ENCODE data around the gene BUB1B. TPM values are rescaled to one million over a fixed set of nuclear protein-coding genes. Genes with fewer than 3 reads are reported as not detected.

BUB1B gene
- total RNA-seq, 1 donor from 2014 or later, result 73.1 TPM

DNA sequence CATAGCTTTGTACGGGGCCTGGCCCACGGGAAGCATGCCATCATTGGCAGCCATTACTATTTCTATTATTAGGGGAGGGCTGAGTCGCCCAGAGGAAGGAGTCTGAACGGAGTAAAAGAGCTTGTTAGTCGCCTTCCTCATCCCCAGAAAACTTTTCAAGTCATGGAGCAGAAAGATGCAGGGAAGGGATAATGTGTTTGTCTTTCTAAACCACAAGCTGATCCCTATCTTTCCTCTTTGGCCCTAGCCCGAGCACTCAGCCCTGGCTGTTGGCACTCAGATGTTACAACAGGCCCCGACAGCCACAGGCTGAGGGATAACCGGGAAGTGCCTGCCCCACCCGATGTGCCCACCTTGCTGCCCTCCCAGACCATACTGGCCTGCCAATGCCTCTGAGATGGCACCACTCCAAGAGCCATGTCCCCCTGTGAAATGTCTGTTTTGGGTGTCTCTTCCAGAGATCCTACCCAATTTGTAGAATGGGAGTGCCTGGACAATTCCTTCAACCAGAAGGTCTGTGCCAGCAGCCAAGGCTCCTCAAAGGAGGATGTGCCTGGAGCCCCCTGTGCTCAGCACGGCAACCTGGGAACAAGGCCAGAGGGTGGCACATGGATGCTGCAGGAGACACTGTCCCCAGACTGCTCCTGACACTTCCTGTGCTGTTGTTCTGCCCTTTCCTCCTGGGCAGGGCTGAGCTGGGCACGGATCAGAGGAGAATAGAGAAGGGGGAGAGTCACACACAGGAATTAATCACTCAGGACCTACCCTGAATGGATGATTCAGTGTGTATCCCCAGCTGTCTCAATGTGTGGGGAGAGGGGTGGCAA is 88.8 kb downstream of the BUB1B start:
- intact Hi-C loops (cut with micrococcal nuclease), result no loop called here
- DNase-seq (ENCODE audit: low spot score), result no peak
- Mint-ChIP-seq H3K36me3 (ENCODE audit: low read depth) (no peaks in the 10 kb centered on the region), H3K4me1 (ENCODE audit: low read depth) (peaks cover 4% of the 10 kb centered on the region), H3K4me3 (ENCODE audit: low read depth) (no peak overlapping the region), H3K9me3 (no peaks in the 10 kb centered on the region), H3K27me3 (ENCODE audit: low read depth) (peaks cover 41% of the 10 kb centered on the region), H3K27ac (no peak overlapping the region)

DNA sequence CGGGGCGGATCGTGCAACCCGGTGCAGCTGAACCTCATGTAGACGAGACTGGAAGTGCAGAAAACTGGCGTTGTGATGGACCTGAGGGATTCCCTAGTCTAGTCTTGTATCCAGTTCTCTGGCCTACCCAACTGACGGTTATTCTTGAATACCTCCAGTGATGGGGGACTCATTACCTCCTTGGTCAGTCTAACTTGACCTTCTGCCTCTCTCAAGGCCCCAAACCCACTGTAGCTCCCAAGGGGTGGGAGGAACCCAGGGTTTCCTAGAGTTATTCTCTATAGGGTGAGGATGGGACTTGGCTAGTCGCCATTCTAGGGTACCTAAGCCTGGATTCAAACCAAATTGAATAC is 89.4 kb downstream of the BUB1B start:
- peaks cover 46% of the 10 kb centered on the region for H3K27me3 Mint-ChIP-seq (ENCODE audit: low read depth)
- intact Hi-C loops (cut with micrococcal nuclease), result no loop called here
- H3K4me3 Mint-ChIP-seq (ENCODE audit: low read depth), result no peak overlapping the region
- no peaks in the 10 kb centered on the region for H3K36me3 Mint-ChIP-seq (ENCODE audit: low read depth)
- DNase-seq (ENCODE audit: low spot score), result no peak
- H3K9me3 Mint-ChIP-seq, result no peaks in the 10 kb centered on the region
- peaks cover 4% of the 10 kb centered on the region for H3K4me1 Mint-ChIP-seq (ENCODE audit: low read depth)
- H3K27ac Mint-ChIP-seq, result no peak overlapping the region

DNA sequence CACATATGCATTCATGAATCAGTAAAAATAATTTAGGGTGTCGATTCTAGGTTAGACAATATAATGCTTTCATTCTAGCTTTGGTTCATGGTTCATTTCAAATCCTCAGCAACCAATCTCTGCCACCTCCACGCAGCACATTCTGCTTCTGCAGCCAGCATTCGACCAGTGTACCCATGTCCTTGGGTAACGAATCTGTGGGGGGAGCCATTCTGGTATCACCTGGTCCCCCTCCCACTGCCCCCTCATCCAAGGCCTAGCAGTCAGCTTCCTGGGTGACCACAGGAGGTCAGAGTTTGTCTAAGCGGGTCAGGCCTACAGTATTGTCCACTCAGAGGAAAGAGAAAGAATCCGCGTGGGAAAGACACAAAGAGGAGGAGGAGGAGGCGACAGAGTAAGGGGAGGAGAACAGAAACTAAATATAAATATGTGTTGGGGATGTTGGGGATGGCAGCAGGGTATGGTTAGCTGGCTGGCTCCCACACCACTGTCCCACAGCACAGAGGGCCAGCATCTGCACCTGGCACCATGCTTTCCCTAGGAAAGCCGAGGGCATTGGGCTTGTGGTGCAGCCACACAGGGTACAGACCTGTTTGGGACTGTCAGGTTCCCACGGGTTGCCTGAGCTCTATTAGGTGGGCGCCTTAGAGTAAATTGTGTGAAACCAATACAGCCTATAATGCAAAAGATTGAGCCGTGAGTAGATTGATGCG is 90.1 kb downstream of the BUB1B start:
- Mint-ChIP-seq H3K27me3 (ENCODE audit: low read depth) (peaks cover 49% of the 10 kb centered on the region), H3K4me3 (ENCODE audit: low read depth) (peak overlapping the region; percentile 43), H3K9me3 (no peaks in the 10 kb centered on the region), H3K4me1 (ENCODE audit: low read depth) (peaks cover 4% of the 10 kb centered on the region), H3K36me3 (ENCODE audit: low read depth) (no peaks in the 10 kb centered on the region), H3K27ac (no peak overlapping the region)
- intact Hi-C loops (cut with micrococcal nuclease), result no loop called here
- no peak for DNase-seq (ENCODE audit: low spot score)

DNA sequence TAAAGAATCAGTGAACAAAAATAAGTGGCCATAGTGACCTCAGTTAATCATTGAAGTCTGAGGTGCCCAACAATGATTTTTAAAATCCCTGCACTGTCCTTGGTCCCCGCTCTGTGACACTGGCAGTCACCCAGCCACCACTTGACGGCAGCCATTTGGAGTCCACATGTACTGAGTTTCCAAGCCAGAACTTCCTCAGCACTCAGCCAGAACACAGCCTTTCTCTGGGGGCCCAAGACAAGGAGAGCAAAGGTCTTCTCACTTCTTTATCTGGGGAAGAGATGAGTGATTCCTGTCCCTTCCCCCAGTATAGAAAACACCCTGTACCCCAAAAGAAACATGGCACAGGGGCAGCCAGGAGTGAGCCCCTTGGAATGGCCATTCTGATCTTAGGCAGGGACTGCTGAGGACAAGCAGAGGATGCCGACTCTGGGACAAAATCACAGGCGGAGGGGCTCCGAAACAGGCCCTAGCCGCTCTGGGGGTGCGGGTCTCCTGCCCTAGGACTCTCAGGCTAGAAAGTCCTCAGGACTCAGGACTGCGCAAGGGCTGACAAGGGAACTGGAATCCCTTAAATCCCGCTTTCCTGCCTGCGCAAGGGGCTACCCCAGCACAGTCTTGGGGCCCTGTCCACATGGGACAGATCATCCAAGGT is 90.7 kb downstream of the BUB1B start:
- peaks cover 4% of the 10 kb centered on the region for H3K4me1 Mint-ChIP-seq (ENCODE audit: low read depth)
- peaks cover 49% of the 10 kb centered on the region for H3K27me3 Mint-ChIP-seq (ENCODE audit: low read depth)
- DNase-seq (ENCODE audit: low spot score), result no peak
- H3K9me3 Mint-ChIP-seq, result no peaks in the 10 kb centered on the region
- H3K27ac Mint-ChIP-seq, result no peak overlapping the region
- intact Hi-C loops (cut with micrococcal nuclease), result no loop called here
- H3K36me3 Mint-ChIP-seq (ENCODE audit: low read depth), result no peaks in the 10 kb centered on the region
- H3K4me3 Mint-ChIP-seq (ENCODE audit: low read depth), result peak overlapping the region; percentile 43

GRCh38 chr15:40252141-40252437 is 91.2 kb downstream of the BUB1B start:
- H3K4me3 Mint-ChIP-seq (ENCODE audit: low read depth), result no peak overlapping the region
- peaks cover 49% of the 10 kb centered on the region for H3K27me3 Mint-ChIP-seq (ENCODE audit: low read depth)
- no peak overlapping the region for H3K27ac Mint-ChIP-seq
- no peaks in the 10 kb centered on the region for H3K9me3 Mint-ChIP-seq
- no peaks in the 10 kb centered on the region for H3K36me3 Mint-ChIP-seq (ENCODE audit: low read depth)
- H3K4me1 Mint-ChIP-seq (ENCODE audit: low read depth), result peaks cover 4% of the 10 kb centered on the region
- no peak for DNase-seq (ENCODE audit: low spot score)
- intact Hi-C loops (cut with micrococcal nuclease), result no loop called here

DNA sequence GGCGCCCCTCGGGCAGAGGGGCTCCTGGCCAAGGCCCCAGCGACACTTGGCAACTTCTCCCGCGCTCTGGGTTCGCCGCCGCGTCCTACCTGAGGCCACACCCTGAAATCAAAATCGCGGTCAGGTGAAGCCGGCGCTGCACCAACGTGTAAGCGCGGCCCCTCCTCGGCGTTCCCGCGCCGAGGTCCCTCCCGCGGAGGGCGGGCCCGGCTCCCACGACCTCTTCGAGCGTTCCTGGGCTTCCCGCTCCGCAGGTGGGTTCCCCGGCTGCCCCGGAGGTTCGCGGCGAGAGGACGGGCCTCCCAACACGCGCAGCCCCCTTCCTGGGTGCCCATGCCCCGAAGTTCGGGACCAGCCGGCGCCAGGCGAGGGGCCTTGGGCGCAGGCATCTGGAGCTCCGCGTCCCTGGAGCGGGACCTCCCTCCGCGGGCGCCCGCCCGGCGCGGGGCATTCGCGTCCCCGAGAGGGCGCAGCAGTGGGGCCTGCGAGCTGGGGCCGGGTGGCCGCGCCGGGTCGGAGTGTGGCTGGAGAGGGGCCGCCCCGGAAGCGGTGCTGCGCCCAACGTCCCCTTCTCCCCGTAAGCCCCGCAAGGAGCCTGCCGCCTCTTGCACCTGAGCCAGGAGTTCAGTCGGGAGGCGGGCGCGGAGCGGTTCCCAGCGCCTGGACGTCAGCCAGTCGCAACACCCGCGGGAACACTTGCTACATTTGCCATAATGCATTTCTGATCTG is 91.7 kb downstream of the BUB1B start:
- Mint-ChIP-seq H3K27ac (no peak overlapping the region), H3K4me1 (ENCODE audit: low read depth) (peaks cover 4% of the 10 kb centered on the region), H3K36me3 (ENCODE audit: low read depth) (no peaks in the 10 kb centered on the region), H3K9me3 (no peaks in the 10 kb centered on the region), H3K27me3 (ENCODE audit: low read depth) (peaks cover 49% of the 10 kb centered on the region), H3K4me3 (ENCODE audit: low read depth) (peak overlapping the region; percentile 69)
- no peak for DNase-seq (ENCODE audit: low spot score)
- intact Hi-C loops (cut with micrococcal nuclease), result no loop called here

DNA sequence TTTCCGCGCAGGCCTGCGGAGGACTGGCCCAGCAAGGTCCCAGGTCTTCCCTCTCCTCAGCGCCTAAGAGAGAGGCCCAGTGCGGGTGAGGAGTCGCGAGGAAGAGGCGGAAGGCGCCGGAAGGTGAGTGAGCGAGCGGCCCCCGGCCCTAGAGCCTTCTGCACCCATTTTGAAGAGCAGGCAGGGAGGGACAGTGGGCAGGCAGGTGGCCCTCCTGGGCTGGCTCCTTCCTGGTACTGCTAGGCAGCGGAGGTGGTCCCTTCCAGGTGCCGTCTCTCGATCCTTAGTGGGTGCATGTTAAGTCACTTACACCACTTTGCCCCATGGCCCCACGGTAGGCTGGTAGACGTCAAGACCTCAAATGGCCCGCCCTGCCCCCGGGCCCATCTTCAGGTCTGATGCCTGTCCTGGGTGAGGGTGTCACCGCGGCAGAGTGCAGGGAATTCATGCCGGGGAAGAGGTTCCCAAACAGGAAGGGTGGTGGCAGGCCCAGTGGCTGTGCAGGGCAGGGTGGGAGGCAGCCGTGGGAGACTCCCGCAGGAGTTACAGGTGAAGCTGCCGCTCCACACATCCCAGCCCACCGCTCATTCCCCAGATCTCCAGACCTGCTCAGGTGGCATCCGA is 92.4 kb downstream of the BUB1B start:
- Mint-ChIP-seq H3K9me3 (no peaks in the 10 kb centered on the region), H3K36me3 (ENCODE audit: low read depth) (no peaks in the 10 kb centered on the region), H3K27ac (no peak overlapping the region), H3K4me3 (ENCODE audit: low read depth) (peak overlapping the region; percentile 69), H3K27me3 (ENCODE audit: low read depth) (peaks cover 49% of the 10 kb centered on the region), H3K4me1 (ENCODE audit: low read depth) (peaks cover 4% of the 10 kb centered on the region)
- intact Hi-C loops (cut with micrococcal nuclease), result no loop called here
- no peak for DNase-seq (ENCODE audit: low spot score)

GRCh38 chr15:40254452-40254851 is 93.6 kb downstream of the BUB1B start:
- Mint-ChIP-seq H3K9me3 (no peaks in the 10 kb centered on the region), H3K27me3 (ENCODE audit: low read depth) (peaks cover 49% of the 10 kb centered on the region)
- intact Hi-C loops (cut with micrococcal nuclease), result no loop called here

DNA sequence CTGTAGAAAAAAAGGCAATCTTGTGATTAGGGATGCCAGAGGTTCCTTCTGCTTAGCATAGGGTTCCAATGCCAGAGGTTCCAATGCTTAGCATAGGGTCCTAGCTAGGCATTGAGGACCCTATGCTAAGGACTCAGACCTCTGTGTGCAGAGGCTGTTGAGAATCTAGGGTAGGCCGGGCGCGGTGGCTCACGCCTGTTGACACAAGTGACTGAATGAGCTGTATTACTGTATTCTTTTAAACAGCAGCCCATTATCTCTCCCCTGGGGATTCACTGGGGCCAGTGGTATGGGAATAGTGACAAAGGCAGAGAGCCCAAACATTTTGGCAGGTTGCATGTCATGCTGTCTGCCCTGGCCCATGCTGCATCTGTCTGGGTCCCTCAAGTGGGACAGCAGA is 94.2 kb downstream of the BUB1B start:
- intact Hi-C loops (cut with micrococcal nuclease), result no loop called here
- Mint-ChIP-seq H3K4me1 (ENCODE audit: low read depth) (peaks cover 4% of the 10 kb centered on the region), H3K9me3 (no peaks in the 10 kb centered on the region), H3K27me3 (ENCODE audit: low read depth) (peaks cover 43% of the 10 kb centered on the region), H3K4me3 (ENCODE audit: low read depth) (no peak overlapping the region), H3K36me3 (ENCODE audit: low read depth) (no peaks in the 10 kb centered on the region), H3K27ac (no peak overlapping the region)
- DNase-seq (ENCODE audit: low spot score), result no peak

More at GRCh38 chr15:40254452-40254851, 93.6 kb downstream of the BUB1B start:
- Mint-ChIP-seq H3K36me3 (ENCODE audit: low read depth) (no peaks in the 10 kb centered on the region), H3K4me1 (ENCODE audit: low read depth) (peaks cover 4% of the 10 kb centered on the region), H3K27ac (no peak overlapping the region), H3K4me3 (ENCODE audit: low read depth) (no peak overlapping the region)
- no peak for DNase-seq (ENCODE audit: low spot score)

DNA sequence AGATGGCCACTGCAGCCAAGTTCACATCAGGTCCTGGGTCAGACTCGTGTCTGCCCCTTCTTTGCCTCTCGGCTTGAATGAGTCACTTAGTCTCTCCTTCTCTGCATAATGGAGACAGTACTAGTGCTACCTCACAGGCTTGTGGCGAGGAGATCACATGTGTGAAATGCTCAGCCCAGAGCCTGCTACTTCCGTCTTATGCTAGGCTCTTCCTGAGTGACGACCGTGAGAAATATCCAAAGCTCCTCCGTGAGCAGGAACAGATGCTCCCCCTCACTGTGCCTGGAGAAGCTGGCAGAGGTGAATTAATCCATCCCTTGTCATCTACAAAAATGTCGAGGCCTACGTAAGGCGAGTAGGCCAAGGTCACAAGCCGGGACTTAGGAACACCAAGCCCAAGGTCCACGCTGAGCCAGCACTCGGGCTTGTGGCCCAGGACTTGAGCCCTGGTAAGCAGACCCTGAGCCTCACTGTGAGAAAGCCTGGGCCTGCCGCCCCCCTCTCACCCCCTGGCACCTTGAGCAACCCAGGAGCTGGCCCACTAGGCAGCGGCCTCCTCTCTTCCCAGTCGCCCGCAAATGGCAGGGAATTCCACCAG is 95.9 kb downstream of the BUB1B start:
- Mint-ChIP-seq H3K4me1 (ENCODE audit: low read depth) (peaks cover 4% of the 10 kb centered on the region), H3K36me3 (ENCODE audit: low read depth) (no peaks in the 10 kb centered on the region), H3K9me3 (no peaks in the 10 kb centered on the region), H3K4me3 (ENCODE audit: low read depth) (no peak overlapping the region), H3K27me3 (ENCODE audit: low read depth) (peaks cover 29% of the 10 kb centered on the region), H3K27ac (no peak overlapping the region)
- intact Hi-C loops (cut with micrococcal nuclease), result no loop called here
- DNase-seq (ENCODE audit: low spot score), result no peak

GRCh38 chr15:40257656-40258450 is 97.0 kb downstream of the BUB1B start:
- intact Hi-C loops (cut with micrococcal nuclease), result no loop called here
- DNase-seq (ENCODE audit: low spot score), result no peak
- no peak overlapping the region for H3K4me3 Mint-ChIP-seq (ENCODE audit: low read depth)
- H3K36me3 Mint-ChIP-seq (ENCODE audit: low read depth), result no peaks in the 10 kb centered on the region
- no peak overlapping the region for H3K27ac Mint-ChIP-seq
- peaks cover 4% of the 10 kb centered on the region for H3K4me1 Mint-ChIP-seq (ENCODE audit: low read depth)
- H3K27me3 Mint-ChIP-seq (ENCODE audit: low read depth), result peaks cover 30% of the 10 kb centered on the region
- no peaks in the 10 kb centered on the region for H3K9me3 Mint-ChIP-seq
